HG03196 (cell line): Measurements from ENCODE around the gene LRRC8B.
"Not testable (repeated sequence)": the region's sequence is repeated elsewhere in the genome, so short reads cannot be mapped to it uniquely, and the experiment has no call there.

Experiments used
- ATAC-seq: cut with Tn5 transposase; IDR thresholded peaks from one replicate; pipeline ENCODE4 v1.9.1; 2021; ENCODE audit not compliant: unreplicated experiment

The LRRC8B gene

GRCh38 chr1:89523572-89524368 lies 859 bp upstream of the LRRC8B start:
- ATAC-seq: peak; percentile 25

- ATAC-seq: peak; percentile 22
Measured at GRCh38 chr1:89525169-89525855, 683 bp downstream of the LRRC8B start.

GRCh38 chr1:89527256-89527655 lies 2.6 kb downstream of the LRRC8B start:
- ATAC-seq: no peak

- ATAC-seq: no peak
Measured at GRCh38 chr1:89527750-89528381, 3.2 kb downstream of the LRRC8B start.

- no peak for ATAC-seq
Measured at GRCh38 chr1:89528382-89528780, 3.8 kb downstream of the LRRC8B start.

- ATAC-seq: no peak
Measured at GRCh38 chr1:89529196-89529595, 4.6 kb downstream of the LRRC8B start.

GRCh38 chr1:89530444-89531089 lies 5.9 kb downstream of the LRRC8B start:
- no peak for ATAC-seq

GRCh38 chr1:89531480-89532139 lies 7.0 kb downstream of the LRRC8B start:
- no peak for ATAC-seq

- no peak for ATAC-seq
Measured at GRCh38 chr1:89532228-89532627, 7.6 kb downstream of the LRRC8B start.

GRCh38 chr1:89532866-89533265 lies 8.2 kb downstream of the LRRC8B start:
- ATAC-seq: no peak

- no peak for ATAC-seq
Measured at GRCh38 chr1:89535537-89535936, 10.9 kb downstream of the LRRC8B start.

GRCh38 chr1:89536555-89537341 lies 12.1 kb downstream of the LRRC8B start:
- ATAC-seq: no peak

- no peak for ATAC-seq
Measured at GRCh38 chr1:89538361-89538760, 13.7 kb downstream of the LRRC8B start.

GRCh38 chr1:89539128-89539527 lies 14.5 kb downstream of the LRRC8B start:
- no peak for ATAC-seq

GRCh38 chr1:89540406-89540970 lies 15.9 kb downstream of the LRRC8B start:
- ATAC-seq: no peak

GRCh38 chr1:89542345-89542744 lies 17.7 kb downstream of the LRRC8B start:
- ATAC-seq: no peak

- ATAC-seq: not testable (repeated sequence)
Measured at GRCh38 chr1:89543632-89544031, 19.0 kb downstream of the LRRC8B start.

- ATAC-seq: no peak
Measured at GRCh38 chr1:89545264-89546038, 20.8 kb downstream of the LRRC8B start.
